Vagina (tissue), 2 donors: ENCODE measurements around the gene SLC5A1. TPM values are rescaled to one million over a fixed set of nuclear protein-coding genes. Genes with fewer than 3 reads are reported as not detected.

ENCODE experiments used
- DNase-seq, 2 donors: peaks; one replicate each; pipeline ENCODE4 v3.0.0-alpha.2; 2017; ENCODE audit errors: extremely low spot score in 2 of 2
- H3K27ac ChIP-seq: fragments of 200-600 bp; sonication (generic); one replicate; pipeline ENCODE4 v1.5.1; 2019
- H3K27me3 ChIP-seq: fragments of 200-600 bp; sonication (generic); one replicate; pipeline ENCODE4 v1.5.1; 2019
- H3K36me3 ChIP-seq, 2 donors: fragments of 200-600 bp; sonication (generic); one replicate each; pipeline ENCODE4 v1.5.1; 2017 to 2019
- H3K4me1 ChIP-seq: fragments of 200-600 bp; sonication (generic); one replicate; pipeline ENCODE4 v1.5.1; 2019
- H3K4me3 ChIP-seq, 2 donors: fragments of 200-600 bp; sonication (generic); 1 replicate in 1 of 2; 2 replicates in 1 of 2; pipeline ENCODE4 v1.5.1; 2016 to 2019
- H3K9me3 ChIP-seq: fragments of 200-600 bp; sonication (generic); one replicate; pipeline ENCODE4 v1.5.1; 2019
- POLR2A ChIP-seq, 2 donors: fragments of 450-650 bp; IDR thresholded peaks; one replicate each; pipeline ENCODE4 v1.6.1; 2017; ENCODE audit warnings: antibody characterized with exemption in 2 of 2, mild to moderate bottlenecking in 2 of 2, moderate library complexity in 2 of 2
- POLR2AphosphoS5 ChIP-seq, 2 donors: sonication (generic); formaldehyde crosslinking; IDR thresholded peaks; one replicate each; pipeline ENCODE4 v1.9.0; 2017; ENCODE audit warnings: antibody characterized with exemption in 2 of 2, mild to moderate bottlenecking in 2 of 2, low read depth in 1 of 2; ENCODE audit not compliant: insufficient read depth in 1 of 2
- intact Hi-C: fragments of 100-400 bp; cut with DNase I; formaldehyde crosslinking; loops from one replicate; pipeline ENCODE4 v1.15.1; 2023
- total RNA-seq: library from RNA; depleted of rRNA; stranded (reverse); fragments of >200 nt; gene quantifications from one replicate; pipeline ENCODE4 v1.2.3, GENCODE V29; 2016
- TF ChIP-seq, protein P1 (sequence below), 3 experiments: fragments of 450-650 bp in 2 of 3; fragments of 200-600 bp in 1 of 3; sonication (generic) in 1 of 3; IDR thresholded peaks; one replicate each; pipeline ENCODE4 v1.5.1; 2017 to 2019; ENCODE audit warnings: antibody characterized with exemption in 3 of 3, mild to moderate bottlenecking in 2 of 3, moderate library complexity in 2 of 3

The SLC5A1 gene
- total RNA-seq, 1 donor from 2014 or later, result 5.6 TPM

DNA sequence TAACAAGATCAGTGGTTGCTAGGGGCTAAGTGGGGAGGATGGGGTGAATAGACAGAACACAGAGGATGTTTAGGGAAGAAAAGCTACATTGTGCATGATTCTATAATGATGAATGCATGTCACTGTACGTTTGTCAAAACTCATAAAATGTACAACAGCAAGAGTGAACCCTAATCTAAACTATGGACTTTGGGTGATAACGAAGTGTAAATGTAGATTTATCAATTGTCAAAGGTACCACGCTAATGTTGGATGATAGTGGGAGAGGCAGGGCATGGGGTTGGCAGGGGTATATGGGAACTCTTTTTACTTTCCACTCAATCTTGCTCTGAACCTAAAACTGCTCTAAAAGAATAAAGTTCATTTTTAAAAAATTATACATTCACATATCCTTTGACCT is 21.3 kb upstream of the SLC5A1 start:
- no peak for DNase-seq
- H3K36me3 ChIP-seq, result no peaks in the 10 kb centered on the region
- H3K4me1 ChIP-seq, result no peaks in the 10 kb centered on the region
- intact Hi-C loops, result no loop called here
- H3K27ac ChIP-seq, result no peak overlapping the region
- TF ChIP-seq, protein P1, sequence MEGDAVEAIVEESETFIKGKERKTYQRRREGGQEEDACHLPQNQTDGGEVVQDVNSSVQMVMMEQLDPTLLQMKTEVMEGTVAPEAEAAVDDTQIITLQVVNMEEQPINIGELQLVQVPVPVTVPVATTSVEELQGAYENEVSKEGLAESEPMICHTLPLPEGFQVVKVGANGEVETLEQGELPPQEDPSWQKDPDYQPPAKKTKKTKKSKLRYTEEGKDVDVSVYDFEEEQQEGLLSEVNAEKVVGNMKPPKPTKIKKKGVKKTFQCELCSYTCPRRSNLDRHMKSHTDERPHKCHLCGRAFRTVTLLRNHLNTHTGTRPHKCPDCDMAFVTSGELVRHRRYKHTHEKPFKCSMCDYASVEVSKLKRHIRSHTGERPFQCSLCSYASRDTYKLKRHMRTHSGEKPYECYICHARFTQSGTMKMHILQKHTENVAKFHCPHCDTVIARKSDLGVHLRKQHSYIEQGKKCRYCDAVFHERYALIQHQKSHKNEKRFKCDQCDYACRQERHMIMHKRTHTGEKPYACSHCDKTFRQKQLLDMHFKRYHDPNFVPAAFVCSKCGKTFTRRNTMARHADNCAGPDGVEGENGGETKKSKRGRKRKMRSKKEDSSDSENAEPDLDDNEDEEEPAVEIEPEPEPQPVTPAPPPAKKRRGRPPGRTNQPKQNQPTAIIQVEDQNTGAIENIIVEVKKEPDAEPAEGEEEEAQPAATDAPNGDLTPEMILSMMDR (IDR thresholded peaks at IDR 0.05), result no peak
- no peak for TF ChIP-seq POLR2A (IDR thresholded peaks at IDR 0.05)
- no peak for TF ChIP-seq POLR2AphosphoS5 (IDR thresholded peaks at IDR 0.05; ENCODE audit: insufficient read depth in 1 of 2, low read depth in 1 of 2)
- no peak overlapping the region for H3K4me3 ChIP-seq
- H3K9me3 ChIP-seq, result no peaks in the 10 kb centered on the region
- H3K27me3 ChIP-seq, result no peaks in the 10 kb centered on the region

DNA sequence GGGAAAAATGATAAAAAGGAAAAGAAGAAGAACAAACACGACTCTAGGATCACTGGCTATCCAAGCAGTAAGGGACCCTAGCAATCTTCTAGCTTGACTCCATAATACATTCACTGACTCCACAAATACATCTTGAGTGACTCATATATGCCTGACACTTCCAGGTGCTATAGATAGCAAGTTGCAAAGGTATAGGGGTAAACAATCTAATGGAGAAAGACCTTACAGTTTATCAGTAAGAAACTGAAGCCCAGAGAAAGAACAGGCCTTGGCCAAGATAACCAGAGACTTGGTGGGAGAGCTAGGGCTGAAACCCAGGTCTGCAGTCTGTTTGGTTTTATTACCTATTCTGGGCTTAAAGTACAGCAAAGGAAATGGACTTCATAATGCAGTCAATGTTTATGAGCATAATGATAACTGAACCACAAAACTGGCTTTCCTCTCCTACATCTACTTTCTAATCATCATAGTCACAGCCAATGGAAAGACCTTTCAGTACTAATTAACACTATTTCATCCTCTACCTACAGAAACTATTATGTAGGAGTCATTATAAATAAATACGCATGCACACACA is 19.7 kb upstream of the SLC5A1 start:
- intact Hi-C loops, result no loop called here
- TF ChIP-seq POLR2AphosphoS5 (IDR thresholded peaks at IDR 0.05; ENCODE audit: insufficient read depth in 1 of 2, low read depth in 1 of 2) (no peak), POLR2A (IDR thresholded peaks at IDR 0.05) (no peak)
- TF ChIP-seq, protein P1 (IDR thresholded peaks at IDR 0.05), result no peak
- Histone ChIP-seq H3K27ac (no peak overlapping the region), H3K4me1 (no peaks in the 10 kb centered on the region), H3K27me3 (no peaks in the 10 kb centered on the region), H3K36me3 (no peaks in the 10 kb centered on the region), H3K4me3 (no peak overlapping the region), H3K9me3 (no peaks in the 10 kb centered on the region)
- DNase-seq, result no peak

DNA sequence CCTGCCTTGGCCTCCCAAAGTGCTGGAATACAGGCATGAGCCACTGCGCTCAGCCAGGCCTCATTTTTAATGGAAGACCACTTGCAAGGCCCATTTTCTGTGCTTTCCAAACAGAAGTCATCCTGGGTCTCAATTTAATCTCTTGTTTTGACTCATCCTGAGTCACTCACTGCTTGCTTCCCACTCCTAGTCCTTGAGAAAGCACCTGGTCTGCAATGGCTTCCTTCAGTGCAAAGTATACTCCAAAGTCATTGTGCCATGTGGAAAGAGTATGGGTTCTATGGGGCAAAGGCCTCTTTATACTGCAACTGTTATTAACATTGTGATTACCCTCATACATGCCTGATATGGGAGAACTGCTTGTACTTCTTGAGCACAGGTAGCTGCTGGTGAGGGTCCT is 18.3 kb upstream of the SLC5A1 start:
- Histone ChIP-seq H3K4me3 (no peak overlapping the region), H3K27ac (no peak overlapping the region), H3K27me3 (no peaks in the 10 kb centered on the region), H3K36me3 (no peaks in the 10 kb centered on the region), H3K4me1 (no peaks in the 10 kb centered on the region), H3K9me3 (no peaks in the 10 kb centered on the region)
- DNase-seq, result no peak
- intact Hi-C loops, result no loop called here
- TF ChIP-seq POLR2AphosphoS5 (IDR thresholded peaks at IDR 0.05; ENCODE audit: insufficient read depth in 1 of 2, low read depth in 1 of 2) (no peak), POLR2A (IDR thresholded peaks at IDR 0.05) (no peak)
- TF ChIP-seq, protein P1 (IDR thresholded peaks at IDR 0.05), result no peak

DNA sequence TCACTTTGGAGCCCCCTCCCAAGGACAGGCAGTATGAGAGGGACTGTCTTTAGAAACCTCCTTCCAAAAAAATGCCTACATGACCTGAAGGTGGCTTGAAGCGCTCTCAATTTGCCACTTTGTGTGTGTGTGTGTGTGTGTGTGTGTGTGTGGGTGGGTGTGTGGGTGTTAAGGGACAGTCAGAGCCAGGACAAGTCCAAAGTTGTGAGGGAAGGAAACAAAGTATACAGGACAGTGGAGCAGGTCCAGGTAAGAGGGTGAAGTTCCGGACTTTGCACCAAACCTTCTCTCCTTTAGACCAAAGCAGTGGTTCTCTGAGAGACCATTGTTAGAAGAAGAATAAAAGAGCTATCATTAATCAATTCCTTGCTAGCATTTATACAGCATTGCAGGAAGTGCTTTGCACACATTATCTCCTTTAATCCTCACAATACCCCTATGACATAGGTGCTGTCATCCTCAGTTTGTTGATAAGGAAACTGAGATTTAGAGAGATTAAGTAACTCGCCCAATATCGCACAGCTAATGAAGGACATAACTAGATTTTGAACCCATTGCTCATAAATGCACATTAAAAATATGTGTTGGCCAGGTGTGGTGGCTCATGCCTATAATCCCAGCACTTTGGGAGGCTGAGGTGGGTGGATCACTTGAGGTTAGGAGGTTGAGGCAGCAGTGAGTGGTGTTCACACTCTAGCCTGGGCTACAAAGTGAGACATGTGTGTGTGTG is 12.4 kb upstream of the SLC5A1 start:
- Histone ChIP-seq H3K36me3 (no peaks in the 10 kb centered on the region), H3K4me3 (no peak overlapping the region), H3K27ac (no peak overlapping the region), H3K27me3 (no peaks in the 10 kb centered on the region), H3K9me3 (no peaks in the 10 kb centered on the region), H3K4me1 (no peaks in the 10 kb centered on the region)
- no peak for TF ChIP-seq POLR2A (IDR thresholded peaks at IDR 0.05)
- TF ChIP-seq, protein P1 (IDR thresholded peaks at IDR 0.05), result no peak
- no peak for TF ChIP-seq POLR2AphosphoS5 (IDR thresholded peaks at IDR 0.05; ENCODE audit: insufficient read depth in 1 of 2, low read depth in 1 of 2)
- DNase-seq, result no peak
- intact Hi-C loops, result no loop called here

DNA sequence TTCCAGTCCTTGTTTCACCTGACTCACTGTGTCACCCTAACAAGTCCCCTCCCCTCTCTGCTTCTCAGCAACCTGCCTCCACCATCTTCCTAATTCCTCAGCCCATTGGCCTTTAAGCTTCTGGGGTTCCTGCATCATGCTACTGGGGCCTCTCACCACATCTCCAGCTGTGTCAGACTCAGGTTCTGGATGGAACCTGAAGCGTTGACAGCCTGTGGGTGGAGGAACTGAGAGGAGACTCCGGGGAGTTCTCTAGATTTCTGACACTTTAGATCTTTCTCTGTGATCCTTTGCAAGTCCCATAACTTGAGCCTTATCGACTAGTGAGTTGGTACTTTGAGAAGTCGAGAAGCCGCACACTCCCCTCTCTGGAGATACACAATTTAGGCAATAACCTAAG is 11.6 kb upstream of the SLC5A1 start:
- no peaks in the 10 kb centered on the region for H3K27me3 ChIP-seq
- no peak overlapping the region for H3K4me3 ChIP-seq
- H3K4me1 ChIP-seq, result no peaks in the 10 kb centered on the region
- DNase-seq, result no peak
- intact Hi-C loops, result no loop called here
- TF ChIP-seq POLR2AphosphoS5 (IDR thresholded peaks at IDR 0.05; ENCODE audit: insufficient read depth in 1 of 2, low read depth in 1 of 2), result no peak
- TF ChIP-seq, protein P1 (IDR thresholded peaks at IDR 0.05), result no peak
- TF ChIP-seq POLR2A (IDR thresholded peaks at IDR 0.05), result no peak
- H3K36me3 ChIP-seq, result no peaks in the 10 kb centered on the region
- no peak overlapping the region for H3K27ac ChIP-seq
- no peaks in the 10 kb centered on the region for H3K9me3 ChIP-seq
